Mesenchymal stem cell (in vitro differentiated cells and primary cell): ENCODE data around the gene KCNK18.
"Not testable (repeated sequence)": the region's sequence is repeated elsewhere in the genome, so short reads cannot be mapped to it uniquely, and the experiment has no call there.

ENCODE experiments used
- DNase-seq: peaks from one replicate; pipeline ENCODE4 v3.0.0-alpha.2; 2013
- H2AFZ ChIP-seq: one replicate; pipeline ENCODE4 v1.6.1; 2013; ENCODE audit warnings: low read depth, mild to moderate bottlenecking, control low read depth, inconsistent platforms, low read length, moderate library complexity
- H2AK5ac ChIP-seq: 2 replicates; pipeline ENCODE4 v1.6.1; 2013; ENCODE audit warnings: low read length, moderate library complexity, mild to moderate bottlenecking, inconsistent platforms; ENCODE audit not compliant: severe bottlenecking
- H2BK120ac ChIP-seq: one replicate; pipeline ENCODE4 v1.6.1; 2013; ENCODE audit warnings: low read depth, mild to moderate bottlenecking, inconsistent platforms, low read length, moderate library complexity
- H2BK12ac ChIP-seq, 2 experiments: one replicate each; pipeline ENCODE4 v1.6.1; 2013; ENCODE audit warnings: inconsistent platforms in 2 of 2, low read length in 2 of 2, mild to moderate bottlenecking in 2 of 2, moderate library complexity in 2 of 2, control low read depth in 1 of 2
- H2BK15ac ChIP-seq: one replicate; pipeline ENCODE4 v1.6.1; 2013; ENCODE audit warnings: mild to moderate bottlenecking, low read depth, inconsistent platforms; ENCODE audit not compliant: poor library complexity, severe bottlenecking
- H2BK5ac ChIP-seq: 2 replicates; pipeline ENCODE4 v1.6.1; 2013; ENCODE audit warnings: low read depth, mild to moderate bottlenecking, low read length, control low read depth, inconsistent platforms; ENCODE audit not compliant: poor library complexity, severe bottlenecking
- H3K14ac ChIP-seq, 2 experiments: one replicate each; pipeline ENCODE4 v1.6.1; 2013; ENCODE audit warnings: inconsistent platforms in 2 of 2, low read length in 2 of 2, control low read depth in 1 of 2, mild to moderate bottlenecking in 1 of 2, moderate library complexity in 1 of 2
- H3K18ac ChIP-seq, 2 experiments: one replicate each; pipeline ENCODE4 v1.6.1; 2013; ENCODE audit warnings: inconsistent platforms in 2 of 2, low read length in 2 of 2, control low read depth in 1 of 2, low read depth in 1 of 2, mild to moderate bottlenecking in 1 of 2
- H3K23ac ChIP-seq, 2 experiments: one replicate each; pipeline ENCODE4 v1.6.1; 2013; ENCODE audit warnings: inconsistent platforms in 2 of 2, low read length in 2 of 2, mild to moderate bottlenecking in 2 of 2, moderate library complexity in 2 of 2, control low read depth in 1 of 2
- H3K27ac ChIP-seq: 2 replicates; pipeline ENCODE4 v1.5.1; 2013; ENCODE audit warnings: mild to moderate bottlenecking, moderate library complexity, low read length, control low read depth, inconsistent platforms; ENCODE audit not compliant: poor library complexity, severe bottlenecking
- H3K27me3 ChIP-seq, 2 experiments: 2 replicates each; pipeline versions ENCODE4 v1.6.1 to v1.7.0; 2013; ENCODE audit warnings: low read length in 2 of 2, mild to moderate bottlenecking in 2 of 2, moderate library complexity in 2 of 2, control low read depth in 1 of 2, inconsistent platforms in 1 of 2; ENCODE audit not compliant: control insufficient read depth in 1 of 2, insufficient read depth in 1 of 2
- H3K36me3 ChIP-seq, 2 experiments: 2 replicates each; pipeline versions ENCODE4 v1.6.1 to v1.7.0; 2013; ENCODE audit warnings: low read length in 2 of 2, control low read depth in 1 of 2, inconsistent platforms in 1 of 2, low read depth in 1 of 2, mild to moderate bottlenecking in 1 of 2; ENCODE audit not compliant: insufficient read depth in 2 of 2, control insufficient read depth in 1 of 2
- H3K4ac ChIP-seq, 2 experiments: one replicate each; pipeline ENCODE4 v1.6.1; 2013; ENCODE audit warnings: inconsistent platforms in 2 of 2, low read length in 2 of 2, mild to moderate bottlenecking in 2 of 2, moderate library complexity in 2 of 2, control low read depth in 1 of 2, low read depth in 1 of 2
- H3K4me1 ChIP-seq: 2 replicates; pipeline ENCODE4 v1.6.1; 2013; ENCODE audit warnings: low read depth, low read length, control low read depth; ENCODE audit not compliant: control insufficient read depth, insufficient read depth
- H3K4me2 ChIP-seq: 2 replicates; pipeline ENCODE4 v1.6.1; 2013; ENCODE audit warnings: low read length, mild to moderate bottlenecking, inconsistent platforms; ENCODE audit not compliant: poor library complexity, severe bottlenecking
- H3K4me3 ChIP-seq, 2 experiments: 2 replicates each; pipeline versions ENCODE4 v1.5.1 to v1.7.0; 2013; ENCODE audit warnings: low read length in 2 of 2, mild to moderate bottlenecking in 2 of 2, control low read depth in 1 of 2, low read depth in 1 of 2; ENCODE audit not compliant: insufficient read depth in 1 of 2
- H3K79me1 ChIP-seq: replicated peaks from 2 replicates; pipeline ENCODE4 v1.6.1; 2013; ENCODE audit warnings: mild to moderate bottlenecking, control low read depth, low read length, inconsistent platforms; ENCODE audit not compliant: poor library complexity, severe bottlenecking
- H3K9ac ChIP-seq: 2 replicates; pipeline ENCODE4 v1.7.0; 2013; ENCODE audit warnings: mild to moderate bottlenecking, low read length, moderate library complexity
- H3K9me3 ChIP-seq: 2 replicates; pipeline ENCODE4 v1.7.0; 2013; ENCODE audit warnings: mild to moderate bottlenecking, low read length; ENCODE audit not compliant: control insufficient read depth
- H4K8ac ChIP-seq: one replicate; pipeline ENCODE4 v1.6.1; 2013; ENCODE audit warnings: inconsistent platforms, mild to moderate bottlenecking, low read length, moderate library complexity
- H4K91ac ChIP-seq: one replicate; pipeline ENCODE4 v1.6.1; 2013; ENCODE audit warnings: mild to moderate bottlenecking, low read length, inconsistent platforms
- WGBS: methylation state at CpG from one replicate; pipeline ENCODE4 v1.1.7; 2013; ENCODE audit warnings: mixed read lengths; 5-methylcytosine and 5-hydroxymethylcytosine counted together

Gene KCNK18

DNA sequence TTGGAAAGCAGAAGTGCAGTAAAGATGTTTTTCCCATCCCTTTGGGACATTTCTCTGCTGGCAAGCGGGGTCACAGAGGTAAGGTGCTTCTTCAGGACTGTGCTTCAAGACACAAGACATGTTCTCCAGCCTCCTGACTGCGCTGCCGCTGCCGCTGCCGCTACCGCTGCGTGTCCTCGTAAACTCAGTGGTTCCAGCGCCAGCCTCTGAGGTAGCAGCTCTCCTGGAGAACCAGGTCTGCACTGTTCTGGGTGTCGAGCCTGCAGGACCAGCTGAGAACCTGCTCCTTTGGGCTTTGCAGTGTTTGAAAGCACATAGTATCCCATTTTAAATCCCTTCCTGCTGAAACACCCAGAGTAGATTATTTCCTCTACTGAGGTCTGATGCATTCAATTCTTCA, 13.0 kb upstream of the KCNK18 start:
- no peaks in the 10 kb centered on the region for H3K9me3 ChIP-seq
- no peaks in the 10 kb centered on the region for H3K79me1 ChIP-seq
- DNase-seq = no peak
- no peak overlapping the region for H2AK5ac ChIP-seq
- peaks cover 20 to 34% of the 10 kb centered on the region in 2 experiments for H3K27me3 ChIP-seq
- H3K18ac ChIP-seq = no peak overlapping the region
- H3K23ac ChIP-seq = no peak overlapping the region
- H3K4me2 ChIP-seq = no peak overlapping the region
- no peaks in the 10 kb centered on the region for H3K4me1 ChIP-seq
- no peak overlapping the region for H3K14ac ChIP-seq
- 83% methylated on average over 10 of the region's 10 CpGs for WGBS
- H3K27ac ChIP-seq = no peak overlapping the region
- no peak overlapping the region for H2BK12ac ChIP-seq
- no peak overlapping the region for H2BK120ac ChIP-seq
- no peak overlapping the region for H4K91ac ChIP-seq
- no peak overlapping the region for H2BK5ac ChIP-seq
- H4K8ac ChIP-seq = no peak overlapping the region
- no peak overlapping the region for H3K4me3 ChIP-seq
- H3K9ac ChIP-seq = no peak overlapping the region
- no peak overlapping the region for H2BK15ac ChIP-seq
- no peak overlapping the region for H2AFZ ChIP-seq
- no peak overlapping the region for H3K4ac ChIP-seq
- H3K36me3 ChIP-seq = no peaks in the 10 kb centered on the region

DNA sequence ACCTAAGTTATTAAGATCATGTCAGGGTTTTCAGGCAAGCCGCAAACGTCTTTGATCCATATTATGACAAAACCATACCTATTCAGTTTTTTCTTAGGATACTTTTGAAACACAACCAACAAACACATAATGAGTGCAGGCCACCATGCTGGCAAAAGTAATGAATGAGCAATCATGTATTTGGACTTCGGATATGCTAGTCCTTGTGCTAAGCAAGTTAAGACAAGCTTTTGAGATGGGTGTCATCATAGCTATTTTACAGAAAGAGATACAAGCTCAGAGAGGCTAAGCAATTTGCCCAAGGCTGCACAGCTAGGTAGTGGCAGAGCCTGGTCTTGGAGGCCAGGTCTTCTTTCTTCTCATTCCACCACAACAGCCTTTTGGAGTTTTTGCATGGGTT, 12.5 kb upstream of the KCNK18 start:
- H3K18ac ChIP-seq = no peak overlapping the region
- no peak overlapping the region for H2AFZ ChIP-seq
- H3K9ac ChIP-seq = no peak overlapping the region
- DNase-seq = no peak
- no peaks in the 10 kb centered on the region for H3K36me3 ChIP-seq
- no peak overlapping the region for H2BK120ac ChIP-seq
- no peak overlapping the region for H3K23ac ChIP-seq
- no peaks in the 10 kb centered on the region for H3K4me1 ChIP-seq
- no peak overlapping the region for H4K8ac ChIP-seq
- H3K14ac ChIP-seq = no peak overlapping the region
- H2BK12ac ChIP-seq = no peak overlapping the region
- peaks cover 20 to 30% of the 10 kb centered on the region in 2 experiments for H3K27me3 ChIP-seq
- H3K4ac ChIP-seq = no peak overlapping the region
- no peak overlapping the region for H2BK5ac ChIP-seq
- no peak overlapping the region for H2AK5ac ChIP-seq
- H3K9me3 ChIP-seq = no peaks in the 10 kb centered on the region
- no peak overlapping the region for H4K91ac ChIP-seq
- H3K79me1 ChIP-seq = no peaks in the 10 kb centered on the region
- 86% methylated on average over 1 of the region's 3 CpGs for WGBS
- H3K4me3 ChIP-seq = no peak overlapping the region
- no peak overlapping the region for H3K4me2 ChIP-seq
- no peak overlapping the region for H2BK15ac ChIP-seq
- H3K27ac ChIP-seq = no peak overlapping the region

DNA sequence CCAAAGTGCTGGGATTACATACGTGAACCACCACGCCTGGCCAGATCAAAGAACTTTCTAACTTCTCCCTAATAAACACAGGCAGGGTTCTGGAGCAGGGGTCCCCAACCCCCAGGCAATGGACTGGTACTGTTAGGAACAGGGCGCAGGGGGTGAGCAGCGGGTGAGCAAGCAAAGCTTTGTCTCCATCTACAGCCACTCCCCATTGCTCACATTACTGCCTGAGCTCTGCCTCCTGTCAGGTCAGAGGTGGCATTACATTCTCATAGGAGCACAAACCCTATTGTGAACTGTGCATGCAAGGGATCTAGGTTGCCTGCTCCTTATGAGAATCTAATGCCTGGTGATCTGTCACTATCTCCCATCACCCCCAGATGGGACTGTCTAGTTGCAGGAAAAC, 11.5 kb upstream of the KCNK18 start:
- not testable (repeated sequence) for H2BK12ac ChIP-seq, DNase-seq, H4K8ac ChIP-seq, H2BK120ac ChIP-seq, H3K27ac ChIP-seq, H3K36me3 ChIP-seq, H3K4ac ChIP-seq, H3K4me2 ChIP-seq, H2BK15ac ChIP-seq, H2AK5ac ChIP-seq, H3K23ac ChIP-seq, H2AFZ ChIP-seq, H3K4me1 ChIP-seq, H2BK5ac ChIP-seq, H3K14ac ChIP-seq, H3K79me1 ChIP-seq, H3K18ac ChIP-seq, H3K9ac ChIP-seq, H4K91ac ChIP-seq, H3K4me3 ChIP-seq, H3K9me3 ChIP-seq
- H3K27me3 ChIP-seq = peaks cover 17 to 20% of the 10 kb centered on the region in 2 experiments
- WGBS = 85% methylated on average over 4 of the region's 4 CpGs

DNA sequence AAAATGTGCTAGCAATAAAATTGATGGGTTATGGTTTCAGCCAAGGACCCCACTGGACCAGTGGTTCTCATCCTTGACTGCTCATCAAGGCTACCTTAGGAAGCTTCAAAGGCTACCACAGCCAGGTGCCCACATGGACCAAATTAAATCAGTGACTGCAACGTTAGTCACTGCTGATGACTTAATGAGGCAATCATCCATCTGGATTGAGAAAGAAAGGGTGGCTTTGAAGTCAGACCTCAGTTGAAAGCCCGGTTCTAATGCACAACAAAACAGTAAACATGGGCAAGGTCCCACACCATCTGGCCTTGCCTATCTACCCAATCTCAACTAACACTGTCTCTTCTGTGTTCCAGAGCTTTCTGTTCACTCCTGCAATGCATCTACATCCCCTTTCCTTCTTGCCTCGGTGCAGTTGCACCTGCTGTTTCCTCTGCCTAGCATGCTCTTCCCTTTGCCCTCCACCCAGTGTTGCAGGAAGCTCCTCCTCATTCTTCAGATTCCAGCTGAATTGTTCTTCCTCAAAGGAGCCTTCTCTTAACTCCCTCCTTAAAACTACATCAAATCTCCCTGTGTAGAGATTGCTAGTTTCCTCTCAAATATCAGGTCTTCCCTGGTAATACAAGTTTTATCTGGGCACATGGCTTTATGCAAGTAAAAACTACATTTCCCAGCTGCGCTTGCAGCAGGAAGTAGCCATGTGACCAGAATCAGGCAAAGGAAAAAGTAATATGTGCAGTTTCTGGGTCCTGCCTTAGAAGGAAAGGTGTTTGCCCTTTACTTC, 10.3 kb upstream of the KCNK18 start:
- WGBS = 47% methylated on average over 4 of the region's 4 CpGs
- Histone ChIP-seq H3K9ac (no peak overlapping the region), H3K18ac (no peak overlapping the region), H2AK5ac (no peak overlapping the region), H3K23ac (no peak overlapping the region), H3K4me2 (no peak overlapping the region), H4K8ac (no peak overlapping the region), H3K79me1 (no peaks in the 10 kb centered on the region), H3K4me3 (no peak overlapping the region), H2BK15ac (no peak overlapping the region), H3K14ac (no peak overlapping the region), H2BK5ac (no peak overlapping the region), H3K9me3 (no peaks in the 10 kb centered on the region), H3K4me1 (no peaks in the 10 kb centered on the region), H3K27ac (no peak overlapping the region), H2BK12ac (no peak overlapping the region), H3K36me3 (no peaks in the 10 kb centered on the region), H3K27me3 (peaks cover 17% of the 10 kb centered on the region in 2 experiments), H2BK120ac (no peak overlapping the region), H2AFZ (no peak overlapping the region), H4K91ac (no peak overlapping the region), H3K4ac (no peak overlapping the region)
- DNase-seq = no peak
